ENCODE data around the gene RHOF. TPM values are rescaled to one million over a fixed set of nuclear protein-coding genes. Genes with fewer than 3 reads are reported as not detected.

The RHOF gene
- total and polyA plus RNA-seq, 2 of the 13 experiments (the other 11 are each of a cell fraction or from before 2014, with no cell fraction given) = 14.6 to 32.2 TPM

DNA sequence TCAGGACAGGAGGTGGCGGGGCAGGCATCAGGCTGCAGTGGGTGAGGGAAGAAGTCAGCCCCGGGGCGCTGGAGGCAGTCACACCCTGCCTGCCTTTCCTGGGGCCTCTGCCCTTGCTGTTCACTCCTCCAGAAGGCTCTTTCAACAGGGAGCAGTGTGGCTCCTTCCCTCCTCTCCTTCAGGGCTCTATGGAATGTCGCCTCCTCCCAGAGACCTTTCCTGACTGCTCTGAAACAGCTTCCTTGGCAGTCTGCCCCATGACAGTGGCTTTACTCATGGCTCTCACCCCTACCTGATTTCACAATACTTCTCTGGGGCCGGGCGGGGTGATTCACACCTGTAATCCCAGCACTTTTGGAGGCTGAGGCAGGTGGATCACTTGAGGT, 7.1 kb downstream of the RHOF start (continued):
- TF ChIP-seq, protein P1, sequence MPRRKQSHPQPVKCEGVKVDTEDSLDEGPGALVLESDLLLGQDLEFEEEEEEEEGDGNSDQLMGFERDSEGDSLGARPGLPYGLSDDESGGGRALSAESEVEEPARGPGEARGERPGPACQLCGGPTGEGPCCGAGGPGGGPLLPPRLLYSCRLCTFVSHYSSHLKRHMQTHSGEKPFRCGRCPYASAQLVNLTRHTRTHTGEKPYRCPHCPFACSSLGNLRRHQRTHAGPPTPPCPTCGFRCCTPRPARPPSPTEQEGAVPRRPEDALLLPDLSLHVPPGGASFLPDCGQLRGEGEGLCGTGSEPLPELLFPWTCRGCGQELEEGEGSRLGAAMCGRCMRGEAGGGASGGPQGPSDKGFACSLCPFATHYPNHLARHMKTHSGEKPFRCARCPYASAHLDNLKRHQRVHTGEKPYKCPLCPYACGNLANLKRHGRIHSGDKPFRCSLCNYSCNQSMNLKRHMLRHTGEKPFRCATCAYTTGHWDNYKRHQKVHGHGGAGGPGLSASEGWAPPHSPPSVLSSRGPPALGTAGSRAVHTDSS (CRISPR knock-in tag; conservative IDR thresholded peaks at IDR 0.05) = no peak
- TF ChIP-seq ATAD3A (CRISPR knock-in tag; IDR thresholded peaks at IDR 0.05) (no peak), ZNF468 (CRISPR knock-in tag; IDR thresholded peaks at IDR 0.05) (no peak), TOE1 (CRISPR knock-in tag; IDR thresholded peaks at IDR 0.05) (no peak), MEIS2 (CRISPR knock-in tag; IDR thresholded peaks at IDR 0.05) (no peak), NFIB (CRISPR knock-in tag; IDR thresholded peaks at IDR 0.05; ENCODE audit: borderline replicate concordance) (no peak), ZNF205 (CRISPR knock-in tag; IDR thresholded peaks at IDR 0.05) (no peak), FOXK1 (CRISPR knock-in tag; IDR thresholded peaks at IDR 0.05; ENCODE audit: borderline replicate concordance, low read depth) (no peak), ZNF207 (IDR thresholded peaks at IDR 0.05; ENCODE audit: borderline replicate concordance) (no peak), NFYB (CRISPR knock-in tag; IDR thresholded peaks at IDR 0.05) (no peak), YY1 (IDR thresholded peaks at IDR 0.05; ENCODE audit: insufficient read depth, insufficient replicate concordance, low read depth, low read length) (no peak), LCORL (IDR thresholded peaks at IDR 0.05) (no peak), LCORL (CRISPR knock-in tag; IDR thresholded peaks at IDR 0.05) (peak; percentile 49; the same call in 1 of the 2 replicates)
- TF ChIP-seq, protein P2, sequence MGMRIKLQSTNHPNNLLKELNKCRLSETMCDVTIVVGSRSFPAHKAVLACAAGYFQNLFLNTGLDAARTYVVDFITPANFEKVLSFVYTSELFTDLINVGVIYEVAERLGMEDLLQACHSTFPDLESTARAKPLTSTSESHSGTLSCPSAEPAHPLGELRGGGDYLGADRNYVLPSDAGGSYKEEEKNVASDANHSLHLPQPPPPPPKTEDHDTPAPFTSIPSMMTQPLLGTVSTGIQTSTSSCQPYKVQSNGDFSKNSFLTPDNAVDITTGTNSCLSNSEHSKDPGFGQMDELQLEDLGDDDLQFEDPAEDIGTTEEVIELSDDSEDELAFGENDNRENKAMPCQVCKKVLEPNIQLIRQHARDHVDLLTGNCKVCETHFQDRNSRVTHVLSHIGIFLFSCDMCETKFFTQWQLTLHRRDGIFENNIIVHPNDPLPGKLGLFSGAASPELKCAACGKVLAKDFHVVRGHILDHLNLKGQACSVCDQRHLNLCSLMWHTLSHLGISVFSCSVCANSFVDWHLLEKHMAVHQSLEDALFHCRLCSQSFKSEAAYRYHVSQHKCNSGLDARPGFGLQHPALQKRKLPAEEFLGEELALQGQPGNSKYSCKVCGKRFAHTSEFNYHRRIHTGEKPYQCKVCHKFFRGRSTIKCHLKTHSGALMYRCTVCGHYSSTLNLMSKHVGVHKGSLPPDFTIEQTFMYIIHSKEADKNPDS (CRISPR knock-in tag; IDR thresholded peaks at IDR 0.05) = no peak
- TF ChIP-seq, protein P3, sequence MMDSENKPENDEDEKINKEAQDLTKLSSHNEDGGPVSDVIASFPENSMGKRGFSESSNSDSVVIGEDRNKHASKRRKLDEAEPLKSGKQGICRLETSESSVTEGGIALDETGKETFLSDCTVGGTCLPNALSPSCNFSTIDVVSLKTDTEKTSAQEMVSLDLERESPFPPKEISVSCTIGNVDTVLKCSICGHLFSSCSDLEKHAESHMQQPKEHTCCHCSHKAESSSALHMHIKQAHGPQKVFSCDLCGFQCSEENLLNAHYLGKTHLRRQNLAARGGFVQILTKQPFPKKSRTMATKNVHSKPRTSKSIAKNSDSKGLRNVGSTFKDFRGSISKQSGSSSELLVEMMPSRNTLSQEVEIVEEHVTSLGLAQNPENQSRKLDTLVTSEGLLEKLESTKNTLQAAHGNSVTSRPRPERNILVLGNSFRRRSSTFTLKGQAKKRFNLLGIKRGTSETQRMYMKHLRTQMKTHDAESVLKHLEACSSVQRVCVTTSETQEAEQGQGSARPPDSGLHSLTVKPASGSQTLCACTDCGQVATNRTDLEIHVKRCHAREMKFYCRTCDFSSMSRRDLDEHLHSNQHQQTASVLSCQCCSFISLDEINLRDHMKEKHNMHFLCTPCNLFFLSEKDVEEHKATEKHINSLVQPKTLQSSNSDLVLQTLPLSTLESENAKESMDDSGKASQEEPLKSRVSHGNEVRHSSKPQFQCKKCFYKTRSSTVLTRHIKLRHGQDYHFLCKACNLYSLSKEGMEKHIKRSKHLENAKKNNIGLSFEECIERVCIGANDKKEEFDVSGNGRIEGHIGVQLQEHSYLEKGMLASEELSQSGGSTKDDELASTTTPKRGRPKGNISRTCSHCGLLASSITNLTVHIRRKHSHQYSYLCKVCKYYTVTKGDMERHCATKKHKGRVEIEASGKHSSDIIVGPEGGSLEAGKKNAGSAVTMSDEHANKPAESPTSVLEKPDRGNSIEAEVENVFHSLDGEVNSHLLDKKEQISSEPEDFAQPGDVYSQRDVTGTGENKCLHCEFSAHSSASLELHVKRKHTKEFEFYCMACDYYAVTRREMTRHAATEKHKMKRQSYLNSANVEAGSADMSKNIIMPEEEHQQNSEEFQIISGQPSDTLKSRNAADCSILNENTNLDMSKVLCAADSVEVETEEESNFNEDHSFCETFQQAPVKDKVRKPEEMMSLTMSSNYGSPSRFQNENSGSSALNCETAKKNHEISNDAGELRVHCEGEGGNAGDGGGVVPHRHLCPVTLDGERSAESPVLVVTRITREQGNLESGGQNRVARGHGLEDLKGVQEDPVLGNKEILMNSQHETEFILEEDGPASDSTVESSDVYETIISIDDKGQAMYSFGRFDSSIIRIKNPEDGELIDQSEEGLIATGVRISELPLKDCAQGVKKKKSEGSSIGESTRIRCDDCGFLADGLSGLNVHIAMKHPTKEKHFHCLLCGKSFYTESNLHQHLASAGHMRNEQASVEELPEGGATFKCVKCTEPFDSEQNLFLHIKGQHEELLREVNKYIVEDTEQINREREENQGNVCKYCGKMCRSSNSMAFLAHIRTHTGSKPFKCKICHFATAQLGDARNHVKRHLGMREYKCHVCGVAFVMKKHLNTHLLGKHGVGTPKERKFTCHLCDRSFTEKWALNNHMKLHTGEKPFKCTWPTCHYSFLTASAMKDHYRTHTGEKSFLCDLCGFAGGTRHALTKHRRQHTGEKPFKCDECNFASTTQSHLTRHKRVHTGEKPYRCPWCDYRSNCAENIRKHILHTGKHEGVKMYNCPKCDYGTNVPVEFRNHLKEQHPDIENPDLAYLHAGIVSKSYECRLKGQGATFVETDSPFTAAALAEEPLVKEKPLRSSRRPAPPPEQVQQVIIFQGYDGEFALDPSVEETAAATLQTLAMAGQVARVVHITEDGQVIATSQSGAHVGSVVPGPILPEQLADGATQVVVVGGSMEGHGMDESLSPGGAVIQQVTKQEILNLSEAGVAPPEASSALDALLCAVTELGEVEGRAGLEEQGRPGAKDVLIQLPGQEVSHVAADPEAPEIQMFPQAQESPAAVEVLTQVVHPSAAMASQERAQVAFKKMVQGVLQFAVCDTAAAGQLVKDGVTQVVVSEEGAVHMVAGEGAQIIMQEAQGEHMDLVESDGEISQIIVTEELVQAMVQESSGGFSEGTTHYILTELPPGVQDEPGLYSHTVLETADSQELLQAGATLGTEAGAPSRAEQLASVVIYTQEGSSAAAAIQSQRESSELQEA (CRISPR knock-in tag; IDR thresholded peaks at IDR 0.05; ENCODE audit: not compliant biosample characterization) = no peak
- TF ChIP-seq, protein P4, sequence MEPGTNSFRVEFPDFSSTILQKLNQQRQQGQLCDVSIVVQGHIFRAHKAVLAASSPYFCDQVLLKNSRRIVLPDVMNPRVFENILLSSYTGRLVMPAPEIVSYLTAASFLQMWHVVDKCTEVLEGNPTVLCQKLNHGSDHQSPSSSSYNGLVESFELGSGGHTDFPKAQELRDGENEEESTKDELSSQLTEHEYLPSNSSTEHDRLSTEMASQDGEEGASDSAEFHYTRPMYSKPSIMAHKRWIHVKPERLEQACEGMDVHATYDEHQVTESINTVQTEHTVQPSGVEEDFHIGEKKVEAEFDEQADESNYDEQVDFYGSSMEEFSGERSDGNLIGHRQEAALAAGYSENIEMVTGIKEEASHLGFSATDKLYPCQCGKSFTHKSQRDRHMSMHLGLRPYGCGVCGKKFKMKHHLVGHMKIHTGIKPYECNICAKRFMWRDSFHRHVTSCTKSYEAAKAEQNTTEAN (CRISPR knock-in tag; conservative IDR thresholded peaks at IDR 0.05) = no peak
- TF ChIP-seq, protein P5, sequence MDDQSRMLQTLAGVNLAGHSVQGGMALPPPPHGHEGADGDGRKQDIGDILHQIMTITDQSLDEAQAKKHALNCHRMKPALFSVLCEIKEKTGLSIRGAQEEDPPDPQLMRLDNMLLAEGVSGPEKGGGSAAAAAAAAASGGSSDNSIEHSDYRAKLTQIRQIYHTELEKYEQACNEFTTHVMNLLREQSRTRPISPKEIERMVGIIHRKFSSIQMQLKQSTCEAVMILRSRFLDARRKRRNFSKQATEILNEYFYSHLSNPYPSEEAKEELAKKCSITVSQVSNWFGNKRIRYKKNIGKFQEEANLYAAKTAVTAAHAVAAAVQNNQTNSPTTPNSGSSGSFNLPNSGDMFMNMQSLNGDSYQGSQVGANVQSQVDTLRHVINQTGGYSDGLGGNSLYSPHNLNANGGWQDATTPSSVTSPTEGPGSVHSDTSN (CRISPR knock-in tag; IDR thresholded peaks at IDR 0.05; ENCODE audit: borderline replicate concordance) = no peak

Measured in HepG2 (cell line).